SK-N-SH (cell line): ENCODE results near the gene CDHR3. TPM values are rescaled to one million over a fixed set of nuclear protein-coding genes. Genes with fewer than 3 reads are reported as not detected.

Experiments
- CTCF ChIA-PET: fragments of 300-600, 350-600 bp; formaldehyde crosslinking; extraction: SDS; loops from one replicate; lab custom pipeline; 2021; lab: Yijun Ruan, JAX
- POLR2A ChIA-PET: fragments of 350-600 bp; sonication (Branson Sonifier 250); formaldehyde crosslinking; extraction: SDS; loops from one replicate; lab custom pipeline; 2020; ENCODE audit warnings: antibody characterized with exemption, inconsistent platforms; lab: Yijun Ruan, JAX
- DNase-seq: peaks from one replicate; pipeline ENCODE4 v3.0.0; 2012
- H2AFZ ChIP-seq: fragments of 200-600 bp; sonication (generic); 2 replicates; pipeline ENCODE4 v1.8.1; 2016; ENCODE audit warnings: antibody characterized with exemption, mild to moderate bottlenecking, low read depth
- H3F3A ChIP-seq: fragments of 200-600 bp; sonication (generic); replicated peaks from 2 replicates; pipeline ENCODE3; 2016; ENCODE audit warnings: antibody characterized with exemption, mild to moderate bottlenecking; ENCODE audit not compliant: insufficient read depth
- H3K27ac ChIP-seq, 2 experiments: fragments of 200-500 bp in 1 of 2; fragments of 200-600 bp in 1 of 2; sonication (Bioruptor generic) in 1 of 2; sonication (generic), shearing (Covaris generic) in 1 of 2; 2 replicates each; pipeline versions ENCODE4 v1.5.1 to v1.6.1; 2014 to 2016; ENCODE audit warnings: low read depth in 2 of 2, inconsistent platforms in 1 of 2, low read length in 1 of 2, mild to moderate bottlenecking in 1 of 2, mixed read lengths in 1 of 2
- H3K27me3 ChIP-seq: fragments of 200-600 bp; sonication (generic), shearing (Covaris generic); 2 replicates; pipeline ENCODE4 v1.6.1; 2016; ENCODE audit warnings: mixed run types; ENCODE audit not compliant: insufficient read depth
- H3K36me3 ChIP-seq, 2 experiments: fragments of 200-500 bp in 1 of 2; fragments of 200-600 bp in 1 of 2; sonication (Bioruptor generic) in 1 of 2; sonication (generic) in 1 of 2; replicated peaks in 1 of 2; 2 replicates each; pipeline versions ENCODE3 to v1.5.1; 2014 to 2016; ENCODE audit warnings: low read length in 1 of 2, mild to moderate bottlenecking in 1 of 2; ENCODE audit not compliant: insufficient read depth in 2 of 2, control insufficient read depth in 1 of 2
- H3K4me1 ChIP-seq, 2 experiments: fragments of 200-500 bp in 1 of 2; fragments of 200-600 bp in 1 of 2; sonication (Bioruptor generic) in 1 of 2; sonication (generic), shearing (Covaris generic) in 1 of 2; 2 replicates each; pipeline versions ENCODE4 v1.5.1 to v1.6.1; 2014 to 2016; ENCODE audit warnings: low read depth in 1 of 2, low read length in 1 of 2, mixed run types in 1 of 2; ENCODE audit not compliant: insufficient read depth in 2 of 2, control insufficient read depth in 1 of 2
- H3K4me2 ChIP-seq: fragments of 200-600 bp; sonication (generic), shearing (Covaris generic); 2 replicates; pipeline ENCODE4 v1.6.1; 2017; ENCODE audit warnings: mixed run types
- H3K4me3 ChIP-seq, 2 experiments: fragments of 200-500 bp in 1 of 2; fragments of 200-600 bp in 1 of 2; sonication (Bioruptor generic) in 1 of 2; sonication (generic), shearing (Covaris generic) in 1 of 2; 2 replicates each; pipeline versions ENCODE4 v1.5.1 to v1.8.1; 2014 to 2016; ENCODE audit warnings: low read depth in 2 of 2, inconsistent platforms in 1 of 2, low read length in 1 of 2, mild to moderate bottlenecking in 1 of 2, mixed read lengths in 1 of 2, moderate library complexity in 1 of 2
- H3K79me2 ChIP-seq: fragments of 200-600 bp; sonication (generic); 2 replicates; pipeline ENCODE4 v1.8.1; 2017; ENCODE audit warnings: mild to moderate bottlenecking; ENCODE audit not compliant: insufficient read depth
- H3K9ac ChIP-seq: fragments of 200-600 bp; sonication (generic); 2 replicates; pipeline ENCODE4 v1.6.1; 2017; ENCODE audit warnings: mixed run types
- H3K9me2 ChIP-seq: fragments of 200-600 bp; sonication (generic); 2 replicates; pipeline ENCODE4 v1.6.1; 2017; ENCODE audit warnings: mixed run types
- H3K9me3 ChIP-seq: fragments of 200-600 bp; sonication (generic); 2 replicates; pipeline ENCODE4 v1.6.1; 2017; ENCODE audit warnings: mixed run types, mild to moderate bottlenecking, moderate library complexity
- H4K20me1 ChIP-seq: fragments of 200-600 bp; sonication (generic); 2 replicates; pipeline ENCODE4 v1.6.1; 2017; ENCODE audit warnings: mild to moderate bottlenecking, mixed run types; ENCODE audit not compliant: insufficient read depth
- CHD2 ChIP-seq: fragments of 150-350 bp; IDR thresholded peaks from 2 replicates; pipeline ENCODE4 v1.6.1; 2018; ENCODE audit warnings: low read length; ENCODE audit not compliant: partially characterized antibody
- EZH2phosphoT487 ChIP-seq: fragments of 200-600 bp; sonication (generic); IDR thresholded peaks from 2 replicates; pipeline ENCODE4 v1.6.1; 2017; ENCODE audit warnings: low read depth, mixed run types, mild to moderate bottlenecking, antibody characterized with exemption, moderate library complexity, borderline replicate concordance
- FOSL2 ChIP-seq: IDR thresholded peaks from 2 replicates; pipeline ENCODE4 v1.4.0; 2012; ENCODE audit warnings: low read depth, mild to moderate bottlenecking, moderate library complexity, borderline replicate concordance
- GABPA ChIP-seq: IDR thresholded peaks from 2 replicates; pipeline ENCODE4 v1.4.0; 2012; ENCODE audit warnings: low read depth, mild to moderate bottlenecking
- GATA2 ChIP-seq: sonication (generic); formaldehyde crosslinking; IDR thresholded peaks from 2 replicates; pipeline ENCODE4 v1.5.0; 2020; ENCODE audit warnings: mild to moderate bottlenecking, missing genetic modification reagents
- JUND ChIP-seq: IDR thresholded peaks from 2 replicates; pipeline ENCODE4 v1.4.0; 2012
- MEF2A ChIP-seq: IDR thresholded peaks from 2 replicates; pipeline ENCODE4 v1.4.0; 2012; ENCODE audit warnings: low read depth, borderline replicate concordance
- MXI1 ChIP-seq: IDR thresholded peaks from 2 replicates; pipeline ENCODE4 v1.6.1; 2012; ENCODE audit warnings: mild to moderate bottlenecking, low read depth, low read length, improper control_type of control experiment
- NFIC ChIP-seq: IDR thresholded peaks from 2 replicates; pipeline ENCODE4 v1.4.0; 2012; ENCODE audit warnings: borderline replicate concordance
- SIN3A ChIP-seq: IDR thresholded peaks from 2 replicates; pipeline ENCODE4 v1.6.1; 2012; ENCODE audit warnings: low read depth, mild to moderate bottlenecking, low read length, moderate library complexity, borderline replicate concordance
- SMC3 ChIP-seq: IDR thresholded peaks from 2 replicates; pipeline ENCODE4 v1.6.1; 2012; ENCODE audit warnings: low read depth, low read length, improper control_type of control experiment
- TAF1 ChIP-seq: IDR thresholded peaks from 2 replicates; pipeline ENCODE4 v1.6.1; 2012; ENCODE audit warnings: low read depth, mild to moderate bottlenecking, low read length, moderate library complexity, borderline replicate concordance
- TEAD4 ChIP-seq: IDR thresholded peaks from 2 replicates; pipeline ENCODE4 v1.4.0; 2012; ENCODE audit warnings: mild to moderate bottlenecking, borderline replicate concordance; ENCODE audit not compliant: insufficient read depth
- YY1 ChIP-seq: IDR thresholded peaks from 2 replicates; pipeline ENCODE4 v1.4.0; 2012; ENCODE audit warnings: low read depth, mild to moderate bottlenecking
- ZBTB33 ChIP-seq: IDR thresholded peaks from 2 replicates; pipeline ENCODE4 v1.4.0; 2012; ENCODE audit warnings: low read depth, borderline replicate concordance
- WGBS: methylation state at CpG from one replicate; pipeline ENCODE4 v1.1.6; 2017; ENCODE audit warnings: low lambda C conversion rate; 5-methylcytosine and 5-hydroxymethylcytosine counted together
- polyA plus RNA-seq, 3 experiments: library from polyadenylated mRNA; depleted of rRNA; stranded (reverse); fragments of >200 nt; gene quantifications; 2 replicates each; pipeline ENCODE4 v1.2.3, GENCODE V29; 2012
- TF ChIP-seq, protein P1 (sequence below): IDR thresholded peaks from 2 replicates; pipeline ENCODE4 v1.4.0; 2012; ENCODE audit warnings: low read depth
- TF ChIP-seq, protein P2 (sequence below): fragments of 150-350 bp; IDR thresholded peaks from 2 replicates; pipeline ENCODE4 v1.6.1; 2017; ENCODE audit warnings: antibody characterized with exemption, low read length, low read depth, borderline replicate concordance
- TF ChIP-seq, protein P3 (sequence below): fragments of 200-600 bp; sonication (generic); IDR thresholded peaks from 2 replicates; pipeline ENCODE4 v1.6.1; 2017; ENCODE audit warnings: antibody characterized with exemption, mild to moderate bottlenecking, moderate library complexity

The CDHR3 gene
- polyA plus RNA-seq, 1 of the 3 experiments (the other 2 are of a cell fraction), result 7.5 TPM

GRCh38 chr7:106048706-106049020 is 85.6 kb downstream of the CDHR3 start:
- no peak for DNase-seq
- Histone ChIP-seq H3K27me3 (no peaks in the 10 kb centered on the region), H3K79me2 (no peaks in the 10 kb centered on the region), H3K4me1 (peaks cover 3 to 25% of the 10 kb centered on the region in 2 experiments; a peak in 1 of 4 replicates), H3K27ac (no peak overlapping the region), H4K20me1 (no peaks in the 10 kb centered on the region), H3F3A (peaks cover 7% of the 10 kb centered on the region), H3K9me3 (no peaks in the 10 kb centered on the region), H3K9me2 (no peaks in the 10 kb centered on the region), H3K36me3 (no peaks in the 10 kb centered on the region), H3K4me3 (no peak overlapping the region), H2AFZ (no peak overlapping the region), H3K9ac (no peak overlapping the region), H3K4me2 (no peak overlapping the region)
- ChIA-PET CTCF (interaction anchor here (0.9 to 13.6 kb wide), 7 partner anchors 8 to 396 kb away, joined by 3 to 356 read pairs (median 29); no protein-coding TSS in a partner anchor), POLR2A (no interaction called here)
- no peak for TF ChIP-seq TAF1
- no peak for TF ChIP-seq NFIC
- TF ChIP-seq FOSL2, result no peak
- no peak for TF ChIP-seq MEF2A
- TF ChIP-seq, protein P1, sequence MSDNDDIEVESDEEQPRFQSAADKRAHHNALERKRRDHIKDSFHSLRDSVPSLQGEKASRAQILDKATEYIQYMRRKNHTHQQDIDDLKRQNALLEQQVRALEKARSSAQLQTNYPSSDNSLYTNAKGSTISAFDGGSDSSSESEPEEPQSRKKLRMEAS, result no peak
- TF ChIP-seq EZH2phosphoT487, result no peak
- TF ChIP-seq, protein P2, sequence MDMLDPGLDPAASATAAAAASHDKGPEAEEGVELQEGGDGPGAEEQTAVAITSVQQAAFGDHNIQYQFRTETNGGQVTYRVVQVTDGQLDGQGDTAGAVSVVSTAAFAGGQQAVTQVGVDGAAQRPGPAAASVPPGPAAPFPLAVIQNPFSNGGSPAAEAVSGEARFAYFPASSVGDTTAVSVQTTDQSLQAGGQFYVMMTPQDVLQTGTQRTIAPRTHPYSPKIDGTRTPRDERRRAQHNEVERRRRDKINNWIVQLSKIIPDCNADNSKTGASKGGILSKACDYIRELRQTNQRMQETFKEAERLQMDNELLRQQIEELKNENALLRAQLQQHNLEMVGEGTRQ, result no peak
- TF ChIP-seq SMC3, result no peak
- no peak for TF ChIP-seq GABPA
- TF ChIP-seq YY1, result no peak
- WGBS, result 91% methylated on average over 2 of the region's 2 CpGs

GRCh38 chr7:106049139-106049752 is 86.2 kb downstream of the CDHR3 start:
- POLR2A ChIA-PET, result no interaction called here
- no peak overlapping the region for H3K27ac ChIP-seq
- H3K79me2 ChIP-seq, result no peaks in the 10 kb centered on the region
- no peaks in the 10 kb centered on the region for H4K20me1 ChIP-seq
- no peak for DNase-seq
- CTCF ChIA-PET, result interaction anchor here (2.7 to 14.1 kb wide), 8 partner anchors 8 to 397 kb away, joined by 9 to 593 read pairs (median 34); no protein-coding TSS in a partner anchor
- H3K36me3 ChIP-seq, result no peaks in the 10 kb centered on the region
- no peaks in the 10 kb centered on the region for H3K9me2 ChIP-seq
- H3K4me2 ChIP-seq, result no peak overlapping the region
- peaks cover 7% of the 10 kb centered on the region for H3F3A ChIP-seq
- no peak overlapping the region for H3K4me3 ChIP-seq
- no peak overlapping the region for H3K9ac ChIP-seq
- no peaks in the 10 kb centered on the region for H3K9me3 ChIP-seq
- WGBS, result 70% methylated on average over 9 of the region's 9 CpGs
- H3K4me1 ChIP-seq, result peaks cover 3 to 25% of the 10 kb centered on the region in 2 experiments; a peak in 1 of 4 replicates
- H3K27me3 ChIP-seq, result no peaks in the 10 kb centered on the region
- H2AFZ ChIP-seq, result no peak overlapping the region
- TF ChIP-seq, protein P3, sequence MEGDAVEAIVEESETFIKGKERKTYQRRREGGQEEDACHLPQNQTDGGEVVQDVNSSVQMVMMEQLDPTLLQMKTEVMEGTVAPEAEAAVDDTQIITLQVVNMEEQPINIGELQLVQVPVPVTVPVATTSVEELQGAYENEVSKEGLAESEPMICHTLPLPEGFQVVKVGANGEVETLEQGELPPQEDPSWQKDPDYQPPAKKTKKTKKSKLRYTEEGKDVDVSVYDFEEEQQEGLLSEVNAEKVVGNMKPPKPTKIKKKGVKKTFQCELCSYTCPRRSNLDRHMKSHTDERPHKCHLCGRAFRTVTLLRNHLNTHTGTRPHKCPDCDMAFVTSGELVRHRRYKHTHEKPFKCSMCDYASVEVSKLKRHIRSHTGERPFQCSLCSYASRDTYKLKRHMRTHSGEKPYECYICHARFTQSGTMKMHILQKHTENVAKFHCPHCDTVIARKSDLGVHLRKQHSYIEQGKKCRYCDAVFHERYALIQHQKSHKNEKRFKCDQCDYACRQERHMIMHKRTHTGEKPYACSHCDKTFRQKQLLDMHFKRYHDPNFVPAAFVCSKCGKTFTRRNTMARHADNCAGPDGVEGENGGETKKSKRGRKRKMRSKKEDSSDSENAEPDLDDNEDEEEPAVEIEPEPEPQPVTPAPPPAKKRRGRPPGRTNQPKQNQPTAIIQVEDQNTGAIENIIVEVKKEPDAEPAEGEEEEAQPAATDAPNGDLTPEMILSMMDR, result no peak
- no peak for TF ChIP-seq CHD2
- no peak for TF ChIP-seq EZH2phosphoT487
- no peak for TF ChIP-seq MEF2A
- no peak for TF ChIP-seq SMC3
- TF ChIP-seq ZBTB33, result no peak
- no peak for TF ChIP-seq MXI1
- no peak for TF ChIP-seq JUND
- no peak for TF ChIP-seq GATA2 (CRISPR knock-in tag)
- no peak for TF ChIP-seq TAF1
- TF ChIP-seq YY1, result no peak
- TF ChIP-seq SIN3A, result no peak
- TF ChIP-seq NFIC, result no peak
- no peak for TF ChIP-seq TEAD4
- TF ChIP-seq, protein P1, result no peak
- no peak for TF ChIP-seq GABPA
